ENCODE results near the gene AMD1.
"Not testable (repeated sequence)": the region's sequence is repeated elsewhere in the genome, so short reads cannot be mapped to it uniquely, and the experiment has no call there.

Gene AMD1

GRCh38 chr6:110873981-110874879 lies at the start of gene AMD1:
TSS of gene AMD1 (plus strand) at chr6:110874785. CDS start at chr6:110875106, 321 bp downstream.
- DNase-seq, result peak; percentile 99

GRCh38 chr6:110826236-110827129 lies 48.1 kb upstream of the AMD1 start:
- DNase-seq, result no peak

- DNase-seq, result no peak
Observed at GRCh38 chr6:110828396-110828795, 46.2 kb upstream of the AMD1 start.

GRCh38 chr6:110831405-110831804 lies 43.2 kb upstream of the AMD1 start:
- no peak for DNase-seq

- DNase-seq, result no peak
Observed at GRCh38 chr6:110833831-110834230, 40.8 kb upstream of the AMD1 start.

GRCh38 chr6:110835751-110836150 lies 38.8 kb upstream of the AMD1 start:
- DNase-seq, result not testable (repeated sequence)

- no peak for DNase-seq
Observed at GRCh38 chr6:110841266-110841665, 33.3 kb upstream of the AMD1 start.

- no peak for DNase-seq
Observed at GRCh38 chr6:110849781-110850180, 24.8 kb upstream of the AMD1 start.

- DNase-seq, result no peak
Observed at GRCh38 chr6:110852773-110853172, 21.8 kb upstream of the AMD1 start.

GRCh38 chr6:110853754-110854477 lies 20.7 kb upstream of the AMD1 start:
- DNase-seq, result no peak

- no peak for DNase-seq
Observed at GRCh38 chr6:110856296-110856695, 18.3 kb upstream of the AMD1 start.

- DNase-seq, result no peak
Observed at GRCh38 chr6:110858016-110858415, 16.6 kb upstream of the AMD1 start.

GRCh38 chr6:110858562-110859214 lies 15.9 kb upstream of the AMD1 start:
- no peak for DNase-seq

- DNase-seq, result no peak
Observed at GRCh38 chr6:110859335-110859792, 15.2 kb upstream of the AMD1 start.

- DNase-seq, result no peak
Observed at GRCh38 chr6:110864824-110865223, 9.8 kb upstream of the AMD1 start.

GRCh38 chr6:110874880-110875547 lies 429 bp downstream of the AMD1 start:
- DNase-seq, result no peak

- DNase-seq, result peak; percentile 91
Observed at GRCh38 chr6:110875548-110876169, 1.1 kb downstream of the AMD1 start.

GRCh38 chr6:110876170-110876773 lies 1.7 kb downstream of the AMD1 start:
- DNase-seq, result no peak

GRCh38 chr6:110876806-110877564 lies 2.4 kb downstream of the AMD1 start:
- peak; percentile 50 for DNase-seq

GRCh38 chr6:110877569-110877968 lies 3.0 kb downstream of the AMD1 start:
- DNase-seq, result no peak

All from eye (tissue), 1 donor.